Upper lobe of left lung (tissue), 4 donors: ENCODE data around the gene PROS1.

Source experiments
- EP300 ChIP-seq, 4 donors: sonication (generic); formaldehyde crosslinking; IDR thresholded peaks; one replicate each; pipeline ENCODE4 v1.5.1; 2017; ENCODE audit warnings: antibody characterized with exemption in 4 of 4, control low read depth in 2 of 4
- POLR2A ChIP-seq, 4 donors: fragments of 450-650 bp; IDR thresholded peaks; one replicate each; pipeline ENCODE4 v1.5.1; 2016 to 2017; ENCODE audit warnings: antibody characterized with exemption in 4 of 4, mild to moderate bottlenecking in 2 of 4
- TF ChIP-seq, protein P1 (sequence below), 6 experiments: fragments of 450-650 bp in 4 of 6; fragments of 200-600 bp in 2 of 6; sonication (generic) in 2 of 6; IDR thresholded peaks; one replicate each; pipeline ENCODE4 v1.5.1; 2016 to 2019; ENCODE audit warnings: antibody characterized with exemption in 6 of 6

GRCh38 chr3:94004301-94004910 lies 30.7 kb upstream of the PROS1 start:
- TF ChIP-seq, protein P1, sequence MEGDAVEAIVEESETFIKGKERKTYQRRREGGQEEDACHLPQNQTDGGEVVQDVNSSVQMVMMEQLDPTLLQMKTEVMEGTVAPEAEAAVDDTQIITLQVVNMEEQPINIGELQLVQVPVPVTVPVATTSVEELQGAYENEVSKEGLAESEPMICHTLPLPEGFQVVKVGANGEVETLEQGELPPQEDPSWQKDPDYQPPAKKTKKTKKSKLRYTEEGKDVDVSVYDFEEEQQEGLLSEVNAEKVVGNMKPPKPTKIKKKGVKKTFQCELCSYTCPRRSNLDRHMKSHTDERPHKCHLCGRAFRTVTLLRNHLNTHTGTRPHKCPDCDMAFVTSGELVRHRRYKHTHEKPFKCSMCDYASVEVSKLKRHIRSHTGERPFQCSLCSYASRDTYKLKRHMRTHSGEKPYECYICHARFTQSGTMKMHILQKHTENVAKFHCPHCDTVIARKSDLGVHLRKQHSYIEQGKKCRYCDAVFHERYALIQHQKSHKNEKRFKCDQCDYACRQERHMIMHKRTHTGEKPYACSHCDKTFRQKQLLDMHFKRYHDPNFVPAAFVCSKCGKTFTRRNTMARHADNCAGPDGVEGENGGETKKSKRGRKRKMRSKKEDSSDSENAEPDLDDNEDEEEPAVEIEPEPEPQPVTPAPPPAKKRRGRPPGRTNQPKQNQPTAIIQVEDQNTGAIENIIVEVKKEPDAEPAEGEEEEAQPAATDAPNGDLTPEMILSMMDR (IDR thresholded peaks at IDR 0.05) = peak; percentile 41 to 79 (median 68)
- TF ChIP-seq EP300 (IDR thresholded peaks at IDR 0.05) (no peak), POLR2A (IDR thresholded peaks at IDR 0.05) (no peak)
